Bronchial epithelial cell (primary cell): ENCODE data around the gene RUBCNL. TPM values are rescaled to one million over a fixed set of nuclear protein-coding genes. Genes with fewer than 3 reads are reported as not detected.
"Not testable (repeated sequence)": the region's sequence is repeated elsewhere in the genome, so short reads cannot be mapped to it uniquely, and the experiment has no call there.

Experiments
- DNase-seq: peaks from one replicate; pipeline ENCODE4 v3.0.0-alpha.2; 2010; ENCODE audit warnings: low read depth
- FAIRE-seq: peaks from 2 replicates; lab custom pipeline; 2011; peaks lifted over from hg19 to GRCh38; lab: Jason Lieb, UNC
- H3K27me3 ChIP-seq: 2 replicates; pipeline ENCODE4 v1.5.1; 2011; ENCODE audit warnings: low read length; ENCODE audit not compliant: control insufficient read depth, insufficient read depth
- H3K36me3 ChIP-seq: 2 replicates; pipeline ENCODE4 v1.5.1; 2011; ENCODE audit warnings: low read length; ENCODE audit not compliant: control insufficient read depth, insufficient read depth
- H3K4me3 ChIP-seq: 2 replicates; pipeline ENCODE4 v1.5.1; 2011; ENCODE audit warnings: mild to moderate bottlenecking, low read depth, low read length, control low read depth
- CTCF ChIP-seq: IDR thresholded peaks from 2 replicates; pipeline ENCODE4 v1.5.1; 2011; ENCODE audit warnings: mild to moderate bottlenecking, moderate library complexity, low read length, control low read depth, inconsistent platforms; ENCODE audit not compliant: insufficient read depth, severe bottlenecking
- total RNA-seq: library from RNA; depleted of rRNA; stranded (reverse); fragments of >200 nt; gene quantifications from 2 replicates; pipeline ENCODE4 v1.2.1, GENCODE V29; 2014

The RUBCNL gene
- total RNA-seq, 1 donor from 2014 or later = not detected

- no peak for FAIRE-seq
Measured at GRCh38 chr13:46380242-46380641, 6.8 kb downstream of the RUBCNL start.

GRCh38 chr13:46379611-46380010 is 7.4 kb downstream of the RUBCNL start:
- FAIRE-seq (no peak), DNase-seq (no peak)
- Histone ChIP-seq H3K4me3 (no peak overlapping the region), H3K27me3 (no peaks in the 10 kb centered on the region), H3K36me3 (no peaks in the 10 kb centered on the region)
- TF ChIP-seq CTCF = no peak

More at GRCh38 chr13:46380242-46380641, 6.8 kb downstream of the RUBCNL start:
- DNase-seq = no peak
- no peak for TF ChIP-seq CTCF
- Histone ChIP-seq H3K4me3 (no peak overlapping the region), H3K36me3 (no peaks in the 10 kb centered on the region), H3K27me3 (no peaks in the 10 kb centered on the region)

- Histone ChIP-seq H3K4me3 (no peak overlapping the region), H3K36me3 (no peaks in the 10 kb centered on the region), H3K27me3 (no peaks in the 10 kb centered on the region)
- DNase-seq = no peak
- no peak for FAIRE-seq
- TF ChIP-seq CTCF = no peak
Measured at GRCh38 chr13:46378411-46378810, 8.6 kb downstream of the RUBCNL start.

GRCh38 chr13:46377554-46377953 is 9.5 kb downstream of the RUBCNL start:
- H3K27me3 ChIP-seq = no peaks in the 10 kb centered on the region
- TF ChIP-seq CTCF = no peak
- DNase-seq = no peak

DNA sequence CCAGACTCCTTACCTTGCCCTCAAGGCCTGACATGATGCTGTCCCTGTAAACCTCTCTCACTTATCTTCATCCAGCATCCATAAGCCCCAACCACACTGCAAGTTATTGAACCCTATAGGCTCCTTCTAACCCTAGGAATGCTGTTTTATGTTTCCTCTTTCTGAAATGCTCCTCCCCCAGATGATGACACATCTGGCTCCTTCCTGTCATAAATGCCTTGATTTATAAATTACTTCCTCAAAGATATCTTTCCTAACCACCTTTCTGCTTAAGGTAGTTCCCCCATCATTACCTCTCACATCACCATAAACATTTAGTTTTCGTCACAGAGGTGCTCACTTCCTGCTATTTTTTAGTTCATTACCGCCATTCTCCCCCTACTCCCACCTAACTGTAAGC is 12.3 kb downstream of the RUBCNL start:
- no peak for FAIRE-seq
- Histone ChIP-seq H3K27me3 (no peaks in the 10 kb centered on the region), H3K36me3 (no peaks in the 10 kb centered on the region), H3K4me3 (no peak overlapping the region)
- TF ChIP-seq CTCF = no peak
- DNase-seq = no peak

More at GRCh38 chr13:46377554-46377953, 9.5 kb downstream of the RUBCNL start:
- FAIRE-seq = no peak
- H3K4me3 ChIP-seq = no peak overlapping the region
- no peaks in the 10 kb centered on the region for H3K36me3 ChIP-seq

- Histone ChIP-seq H3K27me3 (no peaks in the 10 kb centered on the region), H3K36me3 (no peaks in the 10 kb centered on the region), H3K4me3 (no peak overlapping the region)
- DNase-seq (no peak), FAIRE-seq (no peak)
- TF ChIP-seq CTCF = no peak
Measured at GRCh38 chr13:46373623-46374022, 13.4 kb downstream of the RUBCNL start.

GRCh38 chr13:46372938-46373337 is 14.1 kb downstream of the RUBCNL start:
- H3K36me3 ChIP-seq, DNase-seq, H3K27me3 ChIP-seq, H3K4me3 ChIP-seq, FAIRE-seq: not testable (repeated sequence)
